Stimulated activated memory B cell treated with anti-CD40 and anti-IgM and Interleukin-4, amounts not matched to agents 10 μg/mL and 1 μg/mL and 100 μg/mL, for 72 hours (primary cell): ENCODE results near the gene KCNAB1.
"Not testable (repeated sequence)": the region's sequence is repeated elsewhere in the genome, so short reads cannot be mapped to it uniquely, and the experiment has no call there.

Experiments
- ATAC-seq: fragments of 150-1000 bp; cut with Tn5 transposase; 2 replicates; pipeline ENCODE4 v1.10.0; 2021
- H3K27ac Mint-ChIP-seq: one replicate; pipeline ENCODE4 v1.8.0; 2022; ENCODE audit warnings: mild to moderate bottlenecking, mixed read lengths
- H3K27me3 Mint-ChIP-seq: one replicate; pipeline ENCODE4 v1.8.0; 2022; ENCODE audit warnings: mixed read lengths
- H3K36me3 Mint-ChIP-seq: one replicate; pipeline ENCODE4 v1.8.0; 2022; ENCODE audit warnings: mixed read lengths
- H3K4me1 Mint-ChIP-seq: one replicate; pipeline ENCODE4 v1.8.0; 2022; ENCODE audit warnings: mixed read lengths
- H3K4me3 Mint-ChIP-seq: one replicate; pipeline ENCODE4 v1.8.0; 2022; ENCODE audit warnings: mild to moderate bottlenecking, moderate library complexity, mixed read lengths
- H3K9me3 Mint-ChIP-seq: one replicate; pipeline ENCODE4 v1.8.0; 2022; ENCODE audit warnings: mixed read lengths

Gene KCNAB1

GRCh38 chr3:156180077-156180476 is 59.7 kb downstream of the KCNAB1 start:
- ATAC-seq: no peak
- Mint-ChIP-seq H3K36me3 (no peaks in the 10 kb centered on the region), H3K27me3 (peaks cover 8% of the 10 kb centered on the region), H3K27ac (no peak overlapping the region), H3K4me3 (no peak overlapping the region), H3K4me1 (no peaks in the 10 kb centered on the region), H3K9me3 (no peaks in the 10 kb centered on the region)

DNA sequence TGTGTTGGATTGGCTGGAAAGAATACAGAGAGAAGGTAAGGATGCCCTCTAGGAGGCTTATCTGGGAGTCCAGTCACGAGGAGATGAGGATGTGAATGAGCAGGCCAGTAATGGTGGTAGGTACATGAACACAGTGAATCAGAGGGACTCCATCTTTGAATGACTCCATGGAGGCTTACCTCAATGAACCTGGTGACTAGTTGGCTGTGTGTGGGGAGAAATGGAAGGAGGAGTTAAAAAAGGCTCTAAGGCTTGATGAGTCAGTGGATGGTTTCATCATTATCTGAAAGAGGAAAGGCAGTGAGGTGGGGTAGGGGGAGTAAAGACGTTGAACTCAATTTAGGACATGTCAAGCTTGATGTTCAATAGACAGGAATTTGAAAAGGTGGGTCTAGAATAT is 61.1 kb downstream of the KCNAB1 start:
- no peak overlapping the region for H3K27ac Mint-ChIP-seq
- no peak overlapping the region for H3K4me3 Mint-ChIP-seq
- peaks cover 8% of the 10 kb centered on the region for H3K27me3 Mint-ChIP-seq
- H3K36me3 Mint-ChIP-seq: no peaks in the 10 kb centered on the region
- no peaks in the 10 kb centered on the region for H3K9me3 Mint-ChIP-seq
- no peak for ATAC-seq
- no peaks in the 10 kb centered on the region for H3K4me1 Mint-ChIP-seq

DNA sequence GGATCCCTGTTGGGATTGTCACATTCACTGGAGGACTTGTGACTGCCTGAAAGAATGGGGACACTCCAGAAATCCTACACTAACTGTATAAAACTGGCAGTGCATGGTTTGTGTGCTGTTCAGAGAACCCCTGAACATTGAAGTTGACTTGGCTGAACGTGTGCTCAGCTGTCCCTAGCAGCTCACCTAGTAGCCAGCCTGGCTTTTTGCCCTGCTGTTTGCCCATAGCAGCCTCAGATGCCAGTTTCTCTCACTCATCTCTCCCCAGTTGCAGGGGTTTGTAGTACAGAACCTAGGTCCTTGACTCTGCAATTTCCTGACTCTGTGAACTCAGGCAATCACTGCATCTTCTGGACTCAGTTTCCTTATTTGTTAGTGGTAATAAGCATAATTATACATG is 63.0 kb downstream of the KCNAB1 start:
- no peaks in the 10 kb centered on the region for H3K36me3 Mint-ChIP-seq
- no peak for ATAC-seq
- H3K27me3 Mint-ChIP-seq: peaks cover 8% of the 10 kb centered on the region
- H3K4me3 Mint-ChIP-seq: no peak overlapping the region
- no peak overlapping the region for H3K27ac Mint-ChIP-seq
- no peaks in the 10 kb centered on the region for H3K4me1 Mint-ChIP-seq
- no peaks in the 10 kb centered on the region for H3K9me3 Mint-ChIP-seq

DNA sequence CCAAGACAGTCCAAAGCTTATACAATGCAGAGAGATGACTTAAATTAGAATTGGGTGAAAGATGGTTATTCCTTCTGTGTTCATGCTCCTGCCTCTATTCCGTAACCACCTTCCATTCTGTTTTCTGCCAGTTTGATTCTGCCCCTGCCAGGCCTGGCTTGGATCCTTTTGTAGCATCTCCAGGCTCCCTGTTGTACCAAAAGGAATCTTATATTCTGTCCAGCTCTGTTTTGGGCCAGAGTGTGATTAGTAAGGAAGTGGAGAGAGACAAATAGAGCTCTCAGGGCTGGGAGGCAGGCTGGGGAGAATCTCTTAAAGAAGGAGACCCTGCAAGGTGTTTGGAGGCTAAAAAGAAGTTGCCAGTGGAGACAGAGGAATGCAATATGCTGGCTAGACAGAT is 63.8 kb downstream of the KCNAB1 start:
- Mint-ChIP-seq H3K27ac (no peak overlapping the region), H3K4me1 (no peaks in the 10 kb centered on the region), H3K9me3 (no peaks in the 10 kb centered on the region), H3K36me3 (no peaks in the 10 kb centered on the region), H3K4me3 (no peak overlapping the region), H3K27me3 (peaks cover 8% of the 10 kb centered on the region)
- ATAC-seq: no peak

DNA sequence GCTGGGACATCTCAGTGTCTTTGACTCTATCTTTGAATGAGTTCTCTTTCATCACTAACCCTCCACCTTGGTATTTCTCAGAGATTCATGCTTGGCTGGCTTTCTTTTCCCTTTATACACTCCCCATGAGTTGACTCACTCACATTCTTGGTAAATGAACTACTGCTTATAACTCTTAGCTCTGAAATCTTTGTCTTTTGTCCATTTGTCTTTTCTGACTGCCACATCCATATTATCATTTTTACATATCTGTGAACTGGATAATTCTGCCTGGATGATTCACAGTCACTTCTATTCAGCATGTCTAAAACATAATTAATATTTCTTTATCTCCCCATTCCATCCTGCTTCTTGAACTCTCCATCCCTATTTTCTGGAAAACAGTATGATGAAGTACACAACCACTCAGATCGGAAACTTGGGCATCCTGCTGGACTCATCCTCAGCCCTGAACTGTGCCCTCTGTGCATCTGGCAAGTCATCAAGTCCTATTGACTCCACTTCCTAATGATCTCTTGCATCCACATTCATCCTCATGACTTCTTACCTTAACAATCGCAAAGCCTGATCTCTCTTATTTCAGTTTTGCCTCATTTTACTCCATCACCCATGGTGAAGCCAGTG is 66.9 kb downstream of the KCNAB1 start:
- ATAC-seq: no peak
- Mint-ChIP-seq H3K4me1 (no peaks in the 10 kb centered on the region), H3K36me3 (no peaks in the 10 kb centered on the region), H3K27me3 (peaks cover 8% of the 10 kb centered on the region), H3K27ac (no peak overlapping the region), H3K9me3 (no peaks in the 10 kb centered on the region), H3K4me3 (no peak overlapping the region)

- H3K4me1 Mint-ChIP-seq: no peaks in the 10 kb centered on the region
- no peak for ATAC-seq
- H3K27me3 Mint-ChIP-seq: no peaks in the 10 kb centered on the region
- no peak overlapping the region for H3K27ac Mint-ChIP-seq
- H3K36me3 Mint-ChIP-seq: no peaks in the 10 kb centered on the region
- H3K4me3 Mint-ChIP-seq: no peak overlapping the region
- H3K9me3 Mint-ChIP-seq: peaks cover 3% of the 10 kb centered on the region
Measured at GRCh38 chr3:156188757-156189156, 68.4 kb downstream of the KCNAB1 start.

- no peaks in the 10 kb centered on the region for H3K4me1 Mint-ChIP-seq
- H3K9me3 Mint-ChIP-seq: peaks cover 5% of the 10 kb centered on the region
- H3K27ac Mint-ChIP-seq: no peak overlapping the region
- H3K36me3 Mint-ChIP-seq: no peaks in the 10 kb centered on the region
- H3K27me3 Mint-ChIP-seq: no peaks in the 10 kb centered on the region
- no peak for ATAC-seq
- H3K4me3 Mint-ChIP-seq: no peak overlapping the region
Measured at GRCh38 chr3:156189927-156190326, 69.5 kb downstream of the KCNAB1 start.

DNA sequence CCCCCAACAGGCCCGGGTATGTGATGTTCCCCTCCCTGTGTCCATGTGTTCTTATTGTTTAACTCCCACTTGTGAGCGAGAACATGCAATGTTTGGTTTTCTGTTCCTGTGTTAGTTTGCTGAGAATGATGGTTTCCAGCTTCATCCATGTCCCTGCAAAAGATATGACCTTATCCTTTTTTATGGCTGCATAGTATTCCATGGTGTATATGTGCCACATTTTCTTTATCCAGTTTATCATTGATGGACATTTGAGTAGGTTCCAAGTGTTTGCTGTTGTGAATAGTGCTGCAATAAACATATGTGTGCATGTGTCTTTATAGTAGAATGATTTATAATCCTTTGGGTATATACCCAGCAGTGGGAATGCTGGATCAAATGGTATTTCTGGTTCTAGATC is 74.6 kb downstream of the KCNAB1 start:
- H3K36me3 Mint-ChIP-seq, H3K4me3 Mint-ChIP-seq, ATAC-seq, H3K4me1 Mint-ChIP-seq, H3K27ac Mint-ChIP-seq: not testable (repeated sequence)
- Mint-ChIP-seq H3K9me3 (peaks cover 10% of the 10 kb centered on the region), H3K27me3 (peaks cover 31% of the 10 kb centered on the region)

- H3K4me3 Mint-ChIP-seq, H3K36me3 Mint-ChIP-seq, H3K4me1 Mint-ChIP-seq, H3K27ac Mint-ChIP-seq, ATAC-seq: not testable (repeated sequence)
- H3K9me3 Mint-ChIP-seq: peaks cover 10% of the 10 kb centered on the region
- H3K27me3 Mint-ChIP-seq: peaks cover 49% of the 10 kb centered on the region
Measured at GRCh38 chr3:156197152-156197551, 76.8 kb downstream of the KCNAB1 start.

GRCh38 chr3:156201411-156202405 is 81.3 kb downstream of the KCNAB1 start:
- no peak overlapping the region for H3K27ac Mint-ChIP-seq
- no peaks in the 10 kb centered on the region for H3K4me1 Mint-ChIP-seq
- no peak overlapping the region for H3K4me3 Mint-ChIP-seq
- peaks cover 51% of the 10 kb centered on the region for H3K27me3 Mint-ChIP-seq
- ATAC-seq: peak; percentile 16
- no peaks in the 10 kb centered on the region for H3K36me3 Mint-ChIP-seq
- no peaks in the 10 kb centered on the region for H3K9me3 Mint-ChIP-seq

GRCh38 chr3:156206157-156206556 is 85.8 kb downstream of the KCNAB1 start:
- no peaks in the 10 kb centered on the region for H3K9me3 Mint-ChIP-seq
- no peak for ATAC-seq
- no peak overlapping the region for H3K4me3 Mint-ChIP-seq
- no peaks in the 10 kb centered on the region for H3K36me3 Mint-ChIP-seq
- H3K27ac Mint-ChIP-seq: no peak overlapping the region
- no peaks in the 10 kb centered on the region for H3K4me1 Mint-ChIP-seq
- H3K27me3 Mint-ChIP-seq: peaks cover 22% of the 10 kb centered on the region

- Mint-ChIP-seq H3K27ac (no peak overlapping the region), H3K4me3 (no peak overlapping the region), H3K27me3 (peaks cover 26% of the 10 kb centered on the region), H3K9me3 (no peaks in the 10 kb centered on the region), H3K36me3 (no peaks in the 10 kb centered on the region), H3K4me1 (no peaks in the 10 kb centered on the region)
- ATAC-seq: no peak
Measured at GRCh38 chr3:156207802-156208685, 87.7 kb downstream of the KCNAB1 start.

- H3K4me1 Mint-ChIP-seq: no peaks in the 10 kb centered on the region
- ATAC-seq: no peak
- H3K4me3 Mint-ChIP-seq: no peak overlapping the region
- no peak overlapping the region for H3K27ac Mint-ChIP-seq
- H3K36me3 Mint-ChIP-seq: no peaks in the 10 kb centered on the region
- peaks cover 26% of the 10 kb centered on the region for H3K27me3 Mint-ChIP-seq
- no peaks in the 10 kb centered on the region for H3K9me3 Mint-ChIP-seq
Measured at GRCh38 chr3:156209631-156210335, 89.4 kb downstream of the KCNAB1 start.

DNA sequence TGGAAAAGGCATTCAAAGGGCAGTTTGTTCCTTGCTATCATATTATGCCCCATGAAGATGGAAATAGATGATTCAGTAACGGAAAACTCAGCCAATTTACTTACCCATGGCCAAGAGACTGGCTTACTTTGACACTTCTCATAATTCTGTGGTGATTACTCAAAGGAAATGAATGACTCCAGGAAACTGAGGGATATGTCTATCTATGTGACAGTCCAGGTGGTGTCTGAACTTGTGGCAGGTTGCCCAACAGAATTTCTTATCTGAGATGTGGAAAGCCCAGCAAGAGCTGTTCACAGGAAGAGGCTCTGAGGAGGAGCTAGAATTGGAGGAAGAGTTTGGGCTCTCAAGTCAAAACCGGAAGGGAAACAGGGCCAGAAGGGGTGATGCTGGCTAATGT is 91.2 kb downstream of the KCNAB1 start:
- H3K4me1 Mint-ChIP-seq: no peaks in the 10 kb centered on the region
- H3K9me3 Mint-ChIP-seq: no peaks in the 10 kb centered on the region
- ATAC-seq: no peak
- no peak overlapping the region for H3K4me3 Mint-ChIP-seq
- no peaks in the 10 kb centered on the region for H3K36me3 Mint-ChIP-seq
- H3K27ac Mint-ChIP-seq: no peak overlapping the region
- peaks cover 38% of the 10 kb centered on the region for H3K27me3 Mint-ChIP-seq

GRCh38 chr3:156214676-156215075 is 94.3 kb downstream of the KCNAB1 start:
- Mint-ChIP-seq H3K27ac (no peak overlapping the region), H3K9me3 (no peaks in the 10 kb centered on the region), H3K4me3 (no peak overlapping the region), H3K4me1 (no peaks in the 10 kb centered on the region), H3K36me3 (no peaks in the 10 kb centered on the region), H3K27me3 (peaks cover 38% of the 10 kb centered on the region)
- no peak for ATAC-seq
